Measurements from ENCODE around the gene APRT.

DNA sequence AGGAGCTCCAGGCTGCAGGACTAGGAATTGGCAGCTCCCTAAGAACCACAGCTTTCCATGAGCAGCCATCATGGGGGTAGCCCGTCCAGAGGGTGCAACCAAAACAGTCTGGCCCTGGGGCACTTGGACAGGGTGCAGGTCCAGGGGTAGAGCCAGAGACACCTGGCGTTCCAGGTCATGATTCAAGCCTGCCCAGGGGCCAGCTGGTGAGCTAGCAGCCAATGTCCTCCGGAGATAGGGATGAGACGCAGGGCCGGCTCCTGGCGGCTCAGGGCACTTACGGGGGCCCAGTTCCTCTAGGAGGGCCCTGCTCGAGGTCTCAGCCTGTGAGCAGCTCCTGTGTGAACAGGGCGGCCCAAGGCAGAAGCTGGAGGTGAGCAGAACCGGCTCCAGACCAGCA is 48.8 kb downstream of the APRT start:
- TF ChIP-seq POLR2A (IDR thresholded peaks at IDR 0.05; ENCODE audit: low read depth, low read length) (no peak), TAF1 (IDR thresholded peaks at IDR 0.05; ENCODE audit: borderline replicate concordance, low read depth, low read length) (no peak)
